IPS-18a (cell line): ENCODE measurements around the gene PRPF4.

Source experiments
- H3K27ac ChIP-seq: one replicate; pipeline ENCODE4 v1.5.1; 2013; ENCODE audit warnings: low read length
- H3K27me3 ChIP-seq: one replicate; pipeline ENCODE4 v1.6.1; 2013; ENCODE audit warnings: mild to moderate bottlenecking, low read length; ENCODE audit not compliant: control insufficient read depth, insufficient read depth
- H3K36me3 ChIP-seq: one replicate; pipeline ENCODE4 v1.6.1; 2013; ENCODE audit warnings: low read depth, low read length; ENCODE audit not compliant: control insufficient read depth
- H3K4me1 ChIP-seq: one replicate; pipeline ENCODE4 v1.6.1; 2013; ENCODE audit warnings: low read depth, low read length; ENCODE audit not compliant: control insufficient read depth
- H3K4me3 ChIP-seq: one replicate; pipeline ENCODE4 v1.5.1; 2013; ENCODE audit warnings: low read length
- H3K9ac ChIP-seq: one replicate; pipeline ENCODE4 v1.6.1; 2013; ENCODE audit warnings: mild to moderate bottlenecking, low read length, moderate library complexity
- H3K9me3 ChIP-seq: one replicate; pipeline ENCODE4 v1.6.1; 2013; ENCODE audit warnings: low read depth, low read length; ENCODE audit not compliant: control insufficient read depth

Gene PRPF4

GRCh38 chr9:113299800-113300292 lies 24.4 kb downstream of the PRPF4 start:
- H3K36me3 ChIP-seq: no peaks in the 10 kb centered on the region
- H3K27ac ChIP-seq: no peak overlapping the region
- no peak overlapping the region for H3K4me3 ChIP-seq
- no peak overlapping the region for H3K9ac ChIP-seq
- no peaks in the 10 kb centered on the region for H3K9me3 ChIP-seq
- H3K27me3 ChIP-seq: no peaks in the 10 kb centered on the region
- no peaks in the 10 kb centered on the region for H3K4me1 ChIP-seq

DNA sequence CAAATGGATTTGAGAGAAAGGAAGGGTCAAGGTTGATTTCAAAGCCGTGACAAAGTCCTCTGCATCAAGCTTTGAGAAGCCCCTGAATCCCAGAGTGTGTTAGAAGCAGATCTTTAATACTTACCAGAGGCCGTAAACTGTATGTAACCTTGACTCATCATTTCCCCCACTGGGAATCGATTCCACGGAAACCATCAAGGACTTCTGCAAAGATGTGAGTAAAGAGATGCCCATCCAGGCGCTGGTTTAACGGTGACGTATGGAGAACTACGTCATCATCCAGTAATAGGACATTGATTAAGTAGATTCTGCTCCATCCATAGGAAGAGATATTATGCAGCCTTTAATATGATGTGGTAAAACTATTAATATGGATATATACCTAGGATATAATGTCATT lies 26.1 kb downstream of the PRPF4 start:
- no peaks in the 10 kb centered on the region for H3K4me1 ChIP-seq
- H3K9ac ChIP-seq: no peak overlapping the region
- no peak overlapping the region for H3K27ac ChIP-seq
- no peaks in the 10 kb centered on the region for H3K9me3 ChIP-seq
- no peaks in the 10 kb centered on the region for H3K36me3 ChIP-seq
- no peak overlapping the region for H3K4me3 ChIP-seq
- H3K27me3 ChIP-seq: no peaks in the 10 kb centered on the region

DNA sequence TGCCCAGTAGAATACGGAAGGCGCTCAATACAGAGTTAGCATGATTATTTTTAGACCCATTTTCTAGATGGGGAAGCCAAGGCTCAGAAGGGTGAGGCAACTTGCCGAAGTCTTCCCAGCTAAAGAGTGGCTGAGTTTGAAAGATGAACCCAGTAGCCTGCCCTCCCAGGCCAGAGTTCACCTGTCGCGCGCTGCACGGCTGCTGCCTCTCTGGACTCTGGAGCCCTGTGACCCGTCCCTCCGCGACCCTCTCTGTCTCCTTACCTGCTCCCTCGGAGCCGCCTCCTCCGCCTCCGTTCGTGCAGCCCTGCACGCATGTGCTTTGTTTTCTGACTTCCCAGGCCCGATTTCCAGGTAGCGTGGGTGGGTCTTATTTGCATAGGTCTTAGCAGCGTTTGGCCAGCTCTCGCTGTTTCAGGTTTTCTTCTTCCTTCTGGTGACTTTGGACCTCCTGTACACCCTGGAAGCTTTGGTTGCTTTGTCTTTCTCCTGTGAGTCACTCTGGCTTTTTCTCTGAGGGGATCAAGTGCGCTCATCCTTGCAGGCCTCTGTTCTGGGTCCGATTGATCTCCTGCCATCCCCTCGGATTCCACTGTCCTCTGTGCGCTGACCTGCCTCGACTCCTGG lies 27.4 kb downstream of the PRPF4 start, which contains the start of gene RNF183:
RNF183 (minus strand) TSS at position 585 of the 627 bp plus-strand sequence. CDS start 5,192 bp downstream, outside the sequence.
- H3K9me3 ChIP-seq: no peaks in the 10 kb centered on the region
- H3K27ac ChIP-seq: no peak within 1 kb of the TSS
- no peak within 1 kb of the TSS for H3K9ac ChIP-seq
- no peaks in the 10 kb centered on the region for H3K27me3 ChIP-seq
- no peak within 1 kb of the TSS for H3K4me3 ChIP-seq
- no peaks in the 10 kb centered on the region for H3K4me1 ChIP-seq
- H3K36me3 ChIP-seq: no peaks in the 10 kb centered on the region

DNA sequence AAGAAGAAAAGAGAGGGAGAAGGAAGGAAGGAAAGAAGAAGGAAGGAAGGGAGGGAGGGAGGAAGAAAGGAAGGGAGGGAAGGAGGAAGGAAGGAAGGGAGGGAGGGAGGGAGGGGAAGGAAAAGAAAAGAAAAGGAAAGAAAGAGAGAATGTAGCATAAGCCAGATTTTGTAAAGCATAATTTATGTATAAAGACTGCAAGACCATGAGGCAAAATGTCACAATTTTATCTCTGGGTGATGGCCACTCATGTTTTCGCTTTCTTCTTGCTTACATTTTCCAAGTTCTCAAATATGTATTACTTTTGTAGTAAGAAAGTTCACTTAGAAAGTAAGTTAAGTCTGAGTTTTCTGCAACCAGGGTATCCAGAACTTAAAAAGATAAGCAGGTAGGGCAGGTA lies 31.1 kb downstream of the PRPF4 start:
- H3K9ac ChIP-seq: no peak overlapping the region
- H3K9me3 ChIP-seq: no peaks in the 10 kb centered on the region
- H3K27ac ChIP-seq: no peak overlapping the region
- H3K36me3 ChIP-seq: no peaks in the 10 kb centered on the region
- no peak overlapping the region for H3K4me3 ChIP-seq
- H3K4me1 ChIP-seq: no peaks in the 10 kb centered on the region
- H3K27me3 ChIP-seq: no peaks in the 10 kb centered on the region

- no peaks in the 10 kb centered on the region for H3K36me3 ChIP-seq
- no peak overlapping the region for H3K4me3 ChIP-seq
- H3K9me3 ChIP-seq: no peaks in the 10 kb centered on the region
- no peak overlapping the region for H3K27ac ChIP-seq
- H3K27me3 ChIP-seq: no peaks in the 10 kb centered on the region
- H3K9ac ChIP-seq: no peak overlapping the region
- no peaks in the 10 kb centered on the region for H3K4me1 ChIP-seq
Measured at GRCh38 chr9:113307396-113307975, 32.0 kb downstream of the PRPF4 start.

DNA sequence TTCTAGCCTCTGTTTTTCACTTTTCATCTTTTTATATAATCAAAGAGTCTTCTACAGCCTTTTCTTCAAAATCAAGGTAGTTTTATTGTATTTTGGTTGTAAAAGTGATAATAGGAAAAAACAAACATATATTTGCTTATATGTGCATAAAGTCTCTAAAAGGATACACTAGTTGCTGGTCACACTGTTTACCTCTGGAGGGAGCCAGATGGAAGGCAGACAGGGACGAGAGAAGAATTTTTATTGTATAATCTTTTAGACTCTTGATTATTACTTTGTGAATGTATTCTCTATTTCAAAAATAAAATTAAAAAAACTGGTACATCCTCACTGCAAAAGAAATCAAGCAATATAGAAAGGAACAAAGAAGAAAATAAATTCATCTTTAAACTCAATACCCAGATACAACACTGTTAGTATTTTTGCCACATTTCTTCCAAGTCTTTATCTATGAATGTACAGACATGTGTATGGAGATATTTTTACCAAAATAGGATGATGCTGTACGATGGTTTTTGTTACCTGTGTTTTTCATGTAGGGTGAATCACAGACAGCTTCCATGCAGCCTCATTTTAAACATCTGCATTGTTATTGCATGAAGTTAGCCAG lies 33.9 kb downstream of the PRPF4 start:
- H3K9ac ChIP-seq: no peak overlapping the region
- H3K36me3 ChIP-seq: no peaks in the 10 kb centered on the region
- no peak overlapping the region for H3K4me3 ChIP-seq
- H3K4me1 ChIP-seq: no peaks in the 10 kb centered on the region
- no peaks in the 10 kb centered on the region for H3K27me3 ChIP-seq
- H3K9me3 ChIP-seq: no peaks in the 10 kb centered on the region
- no peak overlapping the region for H3K27ac ChIP-seq

DNA sequence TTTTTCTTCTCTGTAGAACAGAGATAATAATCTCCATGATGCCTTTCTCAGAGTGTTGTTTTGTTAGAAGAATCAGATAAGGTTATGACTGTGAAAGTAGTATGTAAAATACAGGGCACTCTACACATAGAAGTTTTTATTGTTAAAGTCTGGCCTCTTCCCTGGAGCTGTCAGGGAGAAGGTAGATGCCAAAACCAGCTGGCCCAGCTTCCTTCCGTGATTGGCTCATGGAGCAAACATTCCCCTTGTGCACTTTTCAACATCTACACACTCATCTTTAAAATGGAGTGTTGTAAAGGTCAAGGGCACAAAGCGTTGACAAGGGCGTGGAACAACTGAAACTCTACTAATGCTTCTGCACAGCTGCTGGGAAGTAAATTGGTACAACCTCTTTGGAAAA lies 35.1 kb downstream of the PRPF4 start:
- Histone ChIP-seq H3K9me3 (no peaks in the 10 kb centered on the region), H3K9ac (no peak overlapping the region), H3K27me3 (no peaks in the 10 kb centered on the region), H3K4me1 (no peaks in the 10 kb centered on the region), H3K4me3 (no peak overlapping the region), H3K36me3 (no peaks in the 10 kb centered on the region), H3K27ac (no peak overlapping the region)

DNA sequence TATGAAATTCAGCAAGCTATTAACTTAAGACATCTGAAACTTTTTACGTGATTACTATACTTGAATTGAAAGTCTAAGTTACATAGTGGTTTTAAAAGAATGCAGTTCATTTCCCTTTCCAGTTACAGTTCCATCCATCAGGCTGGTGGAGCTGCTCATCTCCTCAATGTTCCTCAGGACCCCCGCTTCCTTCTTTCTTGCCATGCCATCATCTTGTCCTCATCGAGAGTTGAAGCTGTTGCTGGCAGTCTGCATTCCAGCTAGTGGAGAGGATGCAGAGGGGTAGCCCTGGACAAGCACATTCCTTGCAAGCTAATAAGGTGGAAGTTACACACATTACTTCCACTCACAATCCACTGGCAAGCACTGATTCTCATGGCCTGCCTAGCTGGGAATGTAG lies 36.5 kb downstream of the PRPF4 start:
- Histone ChIP-seq H3K9ac (no peak overlapping the region), H3K27me3 (no peaks in the 10 kb centered on the region), H3K4me3 (no peak overlapping the region), H3K36me3 (no peaks in the 10 kb centered on the region), H3K4me1 (no peaks in the 10 kb centered on the region), H3K27ac (no peak overlapping the region), H3K9me3 (no peaks in the 10 kb centered on the region)

GRCh38 chr9:113313261-113313660 lies 37.8 kb downstream of the PRPF4 start:
- Histone ChIP-seq H3K4me3 (no peak overlapping the region), H3K9me3 (no peaks in the 10 kb centered on the region), H3K9ac (no peak overlapping the region), H3K4me1 (no peaks in the 10 kb centered on the region), H3K27me3 (no peaks in the 10 kb centered on the region), H3K27ac (no peak overlapping the region), H3K36me3 (no peaks in the 10 kb centered on the region)

- H3K36me3 ChIP-seq: no peaks in the 10 kb centered on the region
- no peak overlapping the region for H3K4me3 ChIP-seq
- H3K27me3 ChIP-seq: no peaks in the 10 kb centered on the region
- H3K27ac ChIP-seq: no peak overlapping the region
- H3K4me1 ChIP-seq: no peaks in the 10 kb centered on the region
- H3K9me3 ChIP-seq: no peaks in the 10 kb centered on the region
- H3K9ac ChIP-seq: no peak overlapping the region
Measured at GRCh38 chr9:113315231-113315630, 39.8 kb downstream of the PRPF4 start.

GRCh38 chr9:113316030-113316429 lies 40.6 kb downstream of the PRPF4 start:
- H3K27ac ChIP-seq: no peak overlapping the region
- no peaks in the 10 kb centered on the region for H3K27me3 ChIP-seq
- no peaks in the 10 kb centered on the region for H3K36me3 ChIP-seq
- H3K4me1 ChIP-seq: no peaks in the 10 kb centered on the region
- H3K9me3 ChIP-seq: no peaks in the 10 kb centered on the region
- H3K9ac ChIP-seq: no peak overlapping the region
- H3K4me3 ChIP-seq: no peak overlapping the region

GRCh38 chr9:113317777-113318176 lies 42.3 kb downstream of the PRPF4 start:
- H3K27ac ChIP-seq: no peak overlapping the region
- H3K36me3 ChIP-seq: no peaks in the 10 kb centered on the region
- H3K27me3 ChIP-seq: no peaks in the 10 kb centered on the region
- no peaks in the 10 kb centered on the region for H3K4me1 ChIP-seq
- no peak overlapping the region for H3K4me3 ChIP-seq
- H3K9ac ChIP-seq: no peak overlapping the region
- H3K9me3 ChIP-seq: no peaks in the 10 kb centered on the region
